Posterior cingulate gyrus (tissue), 11 donors: ENCODE data around the gene DAB2IP.
A peak's percentile ranks its signal among the peaks of the same experiment; 100 is the strongest.

Source experiments
- DNase-seq, 10 donors: peaks; one replicate each; pipeline versions ENCODE4 v3.0.0 to v3.0.0-alpha.2; 2020 to 2021; ENCODE audit warnings: mixed read lengths in 3 of 10
- intact Hi-C: fragments of 100-400 bp; cut with DNase I; formaldehyde crosslinking; loops from one replicate; pipeline ENCODE4 v1.15.1; 2023

Gene DAB2IP

GRCh38 chr9:121640076-121640475, 11.4 kb upstream of the DAB2IP start:
- intact Hi-C loops, result loop anchor here (5.0 kb wide), 1 partner anchor 42 kb away; no protein-coding TSS in a partner anchor
- peak in 8 of 10 donors; percentile 40 to 95 (median 68) for DNase-seq

GRCh38 chr9:121640491-121641223, 10.8 kb upstream of the DAB2IP start:
- peak in 3 of 10 donors; percentile 15 to 46 (median 20) for DNase-seq
- intact Hi-C loops, result loop anchor here (5.0 kb wide), 1 partner anchor 42 kb away; no protein-coding TSS in a partner anchor

DNA sequence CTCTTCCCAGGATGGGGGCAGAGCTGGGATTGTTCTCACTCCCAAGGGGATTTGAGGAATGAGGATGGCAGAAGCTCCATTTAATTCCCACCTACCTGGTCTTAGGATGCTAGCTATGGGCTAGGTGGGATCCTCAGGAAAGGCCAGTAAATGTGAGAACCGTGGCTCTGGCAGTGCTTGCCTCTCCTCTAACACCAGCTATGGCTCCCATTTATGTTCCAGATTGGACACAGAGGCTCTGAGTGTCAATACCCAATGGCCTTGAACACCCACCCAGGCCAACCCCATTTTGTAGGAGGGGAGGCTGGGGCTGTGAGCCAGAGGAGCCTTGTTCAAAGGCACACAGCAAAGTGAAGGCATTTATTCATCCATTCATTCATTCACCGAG, 10.2 kb upstream of the DAB2IP start:
- peak in 2 of 10 donors; percentile 2 to 10 for DNase-seq
- intact Hi-C loops, result loop anchor here (5.0 kb wide), 1 partner anchor 41 kb away; no protein-coding TSS in a partner anchor

- DNase-seq, result no peak
- intact Hi-C loops, result loop anchor here (5.0 kb wide), 1 partner anchor 40 kb away; no protein-coding TSS in a partner anchor
Measured at GRCh38 chr9:121642758-121643157, 8.7 kb upstream of the DAB2IP start.

DNA sequence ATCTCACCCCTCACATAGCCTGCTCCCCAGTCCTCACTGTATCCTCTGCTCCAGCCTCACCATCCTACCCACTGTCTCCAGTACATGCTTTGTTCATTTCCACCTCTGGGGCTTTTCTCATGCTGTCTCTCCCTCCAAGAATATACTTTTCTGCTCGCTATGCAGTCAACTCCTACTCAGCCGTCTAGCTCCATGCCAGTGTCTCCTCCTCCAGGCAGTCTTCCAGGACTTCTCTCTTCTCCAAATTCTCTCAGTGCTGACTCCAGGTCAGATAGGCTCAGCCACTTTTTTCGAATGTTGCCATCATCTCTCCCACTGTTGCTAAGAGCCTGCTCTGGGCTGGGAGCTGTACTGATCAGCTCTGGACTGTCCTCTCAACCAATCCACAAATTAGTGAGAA, 8.0 kb upstream of the DAB2IP start:
- intact Hi-C loops, result loop anchor here (5.0 kb wide), 1 partner anchor 39 kb away; no protein-coding TSS in a partner anchor
- DNase-seq, result no peak

DNA sequence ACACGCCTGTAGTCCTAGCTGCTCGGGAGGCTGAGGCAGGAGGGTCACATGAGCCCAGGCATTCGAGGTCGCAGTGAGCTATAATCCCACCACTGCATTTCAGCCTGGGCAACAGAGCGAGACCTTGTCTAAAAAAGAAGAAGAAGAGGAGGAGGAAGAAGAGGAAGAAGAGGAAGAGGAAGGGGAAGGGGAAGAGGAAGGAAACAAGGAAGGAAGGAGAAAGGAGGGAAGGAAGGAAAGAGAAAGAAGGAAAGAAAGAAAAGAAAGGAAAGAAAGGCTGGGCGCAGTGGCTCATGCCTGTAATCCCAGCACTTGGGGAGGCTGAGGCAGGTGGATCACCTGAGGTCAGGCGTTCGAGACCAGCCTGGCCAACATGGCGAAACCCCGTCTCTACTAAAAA, 7.4 kb upstream of the DAB2IP start:
- DNase-seq, result peak in 2 of 10 donors; percentile 2 to 20
- intact Hi-C loops, result loop anchor here (5.0 kb wide), 1 partner anchor 38 kb away; no protein-coding TSS in a partner anchor

GRCh38 chr9:121645003-121645402, 6.4 kb upstream of the DAB2IP start:
- intact Hi-C loops, result no loop called here
- peak in 7 of 10 donors; percentile 22 to 92 (median 42) for DNase-seq

DNA sequence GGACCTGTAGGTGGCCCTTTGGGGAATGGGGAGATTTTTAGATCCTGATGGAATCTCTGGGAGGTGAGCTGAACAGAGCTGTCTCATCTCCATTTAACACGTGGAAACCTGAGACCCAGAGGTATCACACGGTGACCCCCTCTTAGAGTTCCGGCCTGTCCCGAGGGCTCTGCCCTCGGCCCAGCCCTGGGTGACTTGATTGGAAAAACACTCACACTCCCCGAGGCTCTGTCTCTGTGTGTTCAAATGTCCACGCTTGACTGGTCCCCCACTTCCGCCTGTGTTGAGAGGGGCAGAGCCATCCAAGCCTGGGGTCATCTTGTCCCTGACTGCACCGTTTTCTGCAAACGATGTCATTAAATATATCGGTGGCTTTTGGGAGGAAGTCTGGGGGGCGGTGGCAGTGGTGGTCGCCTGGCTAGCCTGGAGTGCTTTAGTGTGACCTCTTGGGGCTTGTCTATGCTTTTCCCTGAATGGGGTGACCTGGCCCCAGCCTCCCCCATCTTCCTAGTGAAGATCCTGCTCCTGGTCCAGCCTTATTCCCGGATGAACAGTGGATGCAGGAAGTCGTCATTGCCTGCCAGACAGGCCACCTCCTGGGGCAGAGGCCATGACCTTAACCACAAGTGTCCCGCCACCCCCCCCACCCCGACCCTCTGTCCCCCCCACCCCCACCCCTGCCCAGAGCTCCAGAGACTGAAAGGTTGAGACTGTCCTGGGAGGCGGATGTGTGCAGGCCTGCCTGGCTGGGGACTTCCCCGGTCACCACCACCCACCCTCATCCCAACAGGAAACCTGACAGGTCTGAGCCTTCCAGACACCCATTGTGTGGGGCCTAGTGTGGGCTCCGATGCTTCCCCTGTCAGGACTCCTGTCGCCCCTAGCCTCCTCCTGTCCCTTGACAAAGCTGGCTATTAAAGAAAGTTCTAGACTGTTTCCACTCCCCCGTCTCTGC, 5.3 kb upstream of the DAB2IP start:
- intact Hi-C loops, result no loop called here
- DNase-seq, result peak in 3 of 10 donors; percentile 31 to 58 (median 54)

GRCh38 chr9:121646992-121647391, 4.4 kb upstream of the DAB2IP start:
- peak in 2 of 10 donors; percentile 7 to 15 for DNase-seq
- intact Hi-C loops, result no loop called here

- peak in 2 of 10 donors; percentile 48 to 55 for DNase-seq
- intact Hi-C loops, result no loop called here
Measured at GRCh38 chr9:121648172-121648571, 3.3 kb upstream of the DAB2IP start.

DNA sequence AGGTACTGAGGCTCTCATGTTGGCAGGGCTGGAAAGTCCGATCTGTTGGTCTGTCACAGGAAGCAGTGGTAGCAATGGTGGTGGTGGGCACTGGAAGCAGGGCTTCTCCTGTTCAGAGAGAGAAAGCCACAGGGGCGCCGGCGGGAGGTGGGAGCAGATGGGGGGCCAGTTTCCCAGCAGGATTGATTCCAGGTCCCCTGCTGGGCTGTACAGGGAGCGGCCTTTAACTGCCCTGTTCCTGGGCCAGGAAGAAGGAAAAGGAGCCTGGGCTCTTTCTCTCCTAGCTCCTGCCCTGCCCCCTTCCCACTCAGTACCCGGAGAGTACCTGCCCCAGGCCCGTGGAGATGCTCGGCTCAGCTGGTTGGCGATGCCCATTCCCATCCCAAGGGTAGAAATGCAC, 2.6 kb upstream of the DAB2IP start:
- intact Hi-C loops, result no loop called here
- DNase-seq, result peak in 2 of 10 donors; percentile 17 to 45

GRCh38 chr9:121649476-121650216, 1.8 kb upstream of the DAB2IP start:
- intact Hi-C loops, result no loop called here
- DNase-seq, result peak in 2 of 10 donors; percentile 42 to 46

DNA sequence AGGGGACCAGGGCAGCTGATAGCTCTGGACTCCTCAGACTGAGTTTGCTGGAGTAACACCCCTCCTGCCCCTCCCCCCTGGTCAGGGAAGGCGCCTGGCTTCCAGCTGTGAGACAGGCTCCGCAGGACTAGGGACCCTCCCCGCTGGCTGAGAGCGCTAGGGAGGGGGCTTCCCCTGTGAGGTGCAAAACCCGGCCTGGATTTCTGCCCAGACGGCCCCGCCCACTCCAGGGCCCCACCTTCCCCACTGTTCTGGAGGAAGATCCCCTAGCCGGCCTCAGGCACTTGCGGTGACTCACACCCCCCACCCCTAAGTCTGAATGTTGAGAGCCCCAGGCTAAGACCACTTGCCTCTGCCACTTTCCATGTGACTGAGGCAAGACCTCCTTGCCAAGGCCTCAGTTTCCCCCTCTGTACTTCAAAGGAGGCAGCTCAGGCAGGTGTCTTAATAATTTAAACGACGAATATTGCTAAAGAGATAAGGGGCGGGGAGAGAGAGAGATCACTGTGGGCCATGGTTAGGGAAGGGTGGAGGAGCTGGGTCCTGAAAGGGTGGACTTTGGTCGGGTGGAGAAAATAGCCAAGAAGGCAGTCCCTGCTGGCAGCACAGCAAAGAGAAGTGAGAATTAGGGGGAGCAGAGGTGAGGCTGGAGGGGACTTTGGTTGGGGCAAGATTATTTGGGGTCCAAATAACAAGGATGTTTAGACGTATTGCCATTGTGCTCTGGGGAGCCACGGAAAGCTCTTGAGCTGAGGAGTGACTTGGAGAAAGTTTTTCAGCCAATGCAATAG, 1.0 kb upstream of the DAB2IP start:
- DNase-seq, result peak in 4 of 10 donors; percentile 20 to 86 (median 65)
- intact Hi-C loops, result no loop called here

GRCh38 chr9:121651008-121651294, 483 bp upstream of the DAB2IP start:
- no peak for DNase-seq
- intact Hi-C loops, result no loop called here

DNA sequence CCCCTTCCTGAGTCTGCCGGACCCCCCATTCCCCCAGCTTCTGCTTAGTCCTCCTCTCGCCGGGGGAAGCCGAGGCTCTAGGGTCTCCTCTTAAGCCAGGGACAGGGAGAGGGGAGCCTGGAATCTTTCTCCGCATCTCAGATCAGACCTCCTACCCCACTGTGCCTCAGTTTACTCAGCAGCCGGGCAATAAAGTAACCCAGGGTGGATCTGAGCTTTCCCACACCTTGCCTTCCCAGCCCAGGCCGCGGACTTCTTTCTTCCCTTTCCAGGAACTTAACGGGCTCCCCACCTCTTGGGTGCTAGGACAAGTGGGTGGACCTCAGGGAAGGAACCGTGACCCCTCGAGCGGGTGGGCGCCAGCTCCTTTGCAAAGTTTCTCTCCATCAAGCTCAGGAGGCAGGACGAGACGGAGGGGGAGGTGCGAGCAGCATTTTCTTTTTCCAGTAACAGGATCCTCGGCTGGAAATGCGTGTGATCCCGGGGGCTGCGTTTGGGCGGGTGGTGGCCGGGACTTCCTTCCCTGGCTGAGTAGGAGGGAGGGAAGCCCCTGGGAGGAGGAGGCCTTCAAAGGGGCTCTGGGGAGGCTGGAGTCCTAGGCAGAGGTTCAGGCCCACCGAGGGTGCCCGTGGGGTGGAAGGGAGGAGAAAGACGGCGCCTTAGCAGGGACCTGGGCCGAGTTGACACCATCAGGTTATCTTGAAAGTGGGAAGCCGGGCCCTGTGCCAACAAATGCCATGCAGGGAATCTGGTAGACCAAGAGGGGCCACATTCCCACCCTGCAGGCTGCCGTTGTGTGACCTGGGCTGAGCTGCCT, 795 bp downstream of the DAB2IP start:
- intact Hi-C loops, result no loop called here
- DNase-seq, result peak in 2 of 10 donors; percentile 78 to 84

DNA sequence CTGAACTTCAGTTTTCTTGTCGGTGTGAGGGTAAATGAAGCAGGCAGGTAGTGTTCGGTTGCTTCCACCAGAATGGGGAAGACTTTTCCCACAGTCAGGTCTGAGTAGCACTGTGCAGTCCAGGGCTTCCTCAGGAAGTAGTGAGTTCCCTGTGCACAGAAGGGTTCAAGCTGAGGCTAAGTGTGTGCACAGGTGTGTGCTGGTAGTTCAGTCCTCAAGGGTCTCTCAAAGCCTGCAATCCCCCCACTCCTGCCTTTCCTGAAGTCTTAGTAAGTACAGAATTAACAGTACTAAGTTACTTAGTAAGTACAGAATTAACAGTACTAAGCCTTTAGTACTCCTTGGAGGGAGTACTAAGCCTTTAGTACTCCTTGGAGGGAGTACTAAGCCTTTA, 1.4 kb downstream of the DAB2IP start:
- intact Hi-C loops, result no loop called here
- DNase-seq, result peak in 1 of 10 donors; percentile 9

- intact Hi-C loops, result no loop called here
- DNase-seq, result peak in 2 of 10 donors; percentile 47 to 55
Measured at GRCh38 chr9:121654499-121655140, 3.2 kb downstream of the DAB2IP start.

GRCh38 chr9:121655231-121655755, 3.9 kb downstream of the DAB2IP start:
- DNase-seq, result peak in 2 of 10 donors; percentile 20 to 35
- intact Hi-C loops, result no loop called here
